ENCODE results near the gene BARD1.
"Not testable (repeated sequence)": the region's sequence is repeated elsewhere in the genome, so short reads cannot be mapped to it uniquely, and the experiment has no call there.

The BARD1 gene

DNA sequence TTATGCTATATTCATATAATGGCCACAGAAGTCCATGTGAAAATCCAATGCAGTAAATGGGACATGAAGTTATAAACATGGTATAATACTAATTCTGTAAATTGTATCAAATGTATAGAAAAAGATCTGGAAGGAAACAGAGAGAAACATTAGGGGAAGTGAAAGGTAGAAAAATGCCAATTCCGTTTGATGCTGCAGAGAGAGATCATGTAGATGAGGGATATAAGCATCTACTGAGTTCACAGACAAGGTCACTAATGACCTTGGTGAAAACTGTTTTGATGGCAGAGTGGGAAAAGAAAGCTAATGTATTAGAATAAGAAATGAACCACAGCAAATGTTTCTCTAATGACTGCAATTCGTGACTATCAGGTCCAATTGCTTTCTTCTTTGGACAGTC lies 56.0 kb downstream of the BARD1 start:
- DNase-seq: no peak

DNA sequence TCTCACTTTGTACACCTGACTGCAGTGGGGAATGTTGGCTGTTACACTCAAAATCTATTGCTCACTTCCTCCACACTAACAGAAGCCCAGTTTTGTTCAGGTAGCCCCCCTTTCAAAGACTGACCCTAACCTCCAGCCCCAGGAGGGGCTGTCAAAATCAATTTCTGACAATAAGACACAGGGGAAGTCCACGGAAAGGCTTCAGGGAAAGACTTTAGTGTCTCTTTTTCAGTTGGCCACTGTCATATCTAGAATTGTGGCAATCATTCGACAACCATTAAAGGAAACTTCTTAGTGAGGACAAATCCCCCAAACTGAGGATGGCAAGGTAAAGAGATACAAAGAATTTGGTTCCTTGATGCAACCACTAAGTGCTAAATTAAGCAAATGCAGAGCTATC lies 59.0 kb downstream of the BARD1 start:
- no peak for DNase-seq

DNA sequence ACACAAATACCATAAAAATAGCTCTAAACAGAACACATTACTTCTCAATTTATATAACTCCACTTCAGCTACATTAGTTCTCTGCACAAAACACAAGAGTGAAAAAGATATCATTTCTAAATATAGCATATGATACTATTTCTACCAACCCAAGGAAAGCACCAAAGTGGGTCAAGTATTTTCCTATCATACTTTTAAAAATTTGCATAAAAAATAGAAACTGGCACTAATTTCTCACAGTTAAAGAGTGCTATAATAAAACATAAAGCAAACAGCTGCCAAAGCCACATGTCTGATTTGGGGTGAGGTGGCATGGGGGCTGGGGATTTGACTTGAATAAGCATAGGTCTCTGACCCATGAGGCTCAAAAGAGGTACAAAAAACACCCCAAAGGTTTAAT lies 61.5 kb downstream of the BARD1 start:
- DNase-seq: no peak

DNA sequence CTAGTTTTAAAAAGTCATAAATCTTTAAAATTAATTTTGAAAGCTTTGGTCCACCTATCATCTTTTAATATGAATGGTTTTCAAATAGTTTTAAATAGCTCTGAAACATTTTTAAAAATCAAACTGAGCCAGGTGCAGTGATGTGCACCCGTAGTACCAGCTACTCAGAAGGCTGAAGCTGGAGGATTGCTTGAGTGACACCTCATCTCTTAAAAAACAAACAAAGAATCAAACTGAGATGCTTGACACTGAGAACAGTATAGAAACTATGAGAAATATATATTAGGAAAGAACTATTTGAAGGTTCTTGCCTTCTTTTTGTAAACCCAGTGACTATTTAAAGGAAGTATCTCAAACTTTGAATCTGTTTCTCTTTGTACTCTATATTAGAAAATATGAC lies 67.4 kb downstream of the BARD1 start:
- no peak for DNase-seq

GRCh38 chr2:214740867-214741395 lies 68.6 kb downstream of the BARD1 start:
- no peak for DNase-seq

DNA sequence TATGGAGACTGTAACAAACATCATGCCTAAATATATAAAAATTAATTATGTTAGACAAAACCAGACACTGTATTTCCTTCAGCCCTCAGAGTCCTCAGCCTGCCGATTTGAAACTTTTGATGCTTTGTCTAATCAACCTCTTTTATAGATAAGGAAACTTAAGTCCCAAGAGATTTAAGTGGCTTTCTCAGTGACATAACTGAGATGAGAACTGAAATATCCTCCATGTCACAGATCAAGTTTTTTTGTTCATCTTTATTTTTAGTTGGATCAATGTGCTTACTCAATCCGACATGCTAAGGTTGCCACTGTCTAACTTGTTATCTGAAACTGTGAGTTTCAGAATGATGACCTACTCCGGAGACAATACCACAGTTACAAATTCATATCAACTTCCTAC lies 72.3 kb downstream of the BARD1 start:
- no peak for DNase-seq

DNA sequence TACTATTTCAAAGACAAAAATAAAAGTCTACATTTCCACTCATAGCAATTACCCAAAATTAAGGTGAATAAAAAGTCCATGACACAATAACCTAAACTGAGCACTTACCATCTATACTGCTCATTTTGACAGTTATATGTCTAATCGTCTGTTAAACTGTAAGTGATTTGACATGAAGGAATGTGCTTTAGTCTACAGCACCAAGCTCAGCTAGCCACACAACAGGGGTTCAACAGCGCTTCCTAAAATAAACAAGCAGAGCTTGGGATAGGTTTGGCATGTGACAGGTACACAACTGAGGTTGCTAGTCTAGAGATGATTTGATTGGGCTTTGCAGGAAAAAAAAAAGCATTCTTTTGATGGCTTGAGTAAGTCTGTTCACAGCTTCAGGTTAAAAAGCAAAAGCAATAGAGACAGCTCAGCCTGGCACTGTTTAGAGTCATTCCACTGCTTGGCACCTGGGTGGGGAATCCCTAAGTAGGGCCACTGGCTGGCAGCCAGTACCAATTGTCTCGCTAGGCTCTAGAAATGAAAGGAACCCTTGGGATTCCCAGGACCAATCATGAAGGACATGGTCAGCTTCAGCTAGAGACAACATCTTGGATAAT lies 78.6 kb downstream of the BARD1 start:
- no peak for DNase-seq

GRCh38 chr2:214730248-214730647 lies 79.2 kb downstream of the BARD1 start:
- DNase-seq: no peak

- DNase-seq: no peak
Observed at GRCh38 chr2:214724741-214725140, 84.7 kb downstream of the BARD1 start.

- not testable (repeated sequence) for DNase-seq
Observed at GRCh38 chr2:214717837-214718236, 91.6 kb downstream of the BARD1 start.

GRCh38 chr2:214716811-214717560 lies 92.5 kb downstream of the BARD1 start:
- no peak for DNase-seq

- DNase-seq: no peak
Observed at GRCh38 chr2:214715025-214715424, 94.5 kb downstream of the BARD1 start.

- no peak for DNase-seq
Observed at GRCh38 chr2:214713080-214713830, 96.2 kb downstream of the BARD1 start.

DNA sequence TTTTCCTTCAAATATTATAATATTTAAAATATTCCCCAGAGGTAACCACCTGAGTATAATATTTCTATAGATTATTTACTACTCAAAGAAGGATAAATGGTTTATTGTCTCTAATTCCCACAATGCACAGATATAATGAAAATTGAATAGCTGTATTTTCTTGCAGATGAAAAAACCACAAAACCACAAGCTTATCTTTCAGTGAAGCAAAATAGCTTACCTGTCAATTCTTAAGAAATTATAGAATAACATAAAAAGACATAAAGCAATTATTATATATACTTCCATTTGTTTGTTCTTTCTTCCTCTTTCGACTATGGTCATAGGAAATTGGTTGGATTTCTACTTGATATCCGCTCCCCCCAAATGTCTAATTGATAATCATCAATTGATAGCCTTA lies 98.8 kb downstream of the BARD1 start:
- no peak for DNase-seq

GRCh38 chr2:214706986-214707385 lies 102.5 kb downstream of the BARD1 start:
- DNase-seq: no peak

DNA sequence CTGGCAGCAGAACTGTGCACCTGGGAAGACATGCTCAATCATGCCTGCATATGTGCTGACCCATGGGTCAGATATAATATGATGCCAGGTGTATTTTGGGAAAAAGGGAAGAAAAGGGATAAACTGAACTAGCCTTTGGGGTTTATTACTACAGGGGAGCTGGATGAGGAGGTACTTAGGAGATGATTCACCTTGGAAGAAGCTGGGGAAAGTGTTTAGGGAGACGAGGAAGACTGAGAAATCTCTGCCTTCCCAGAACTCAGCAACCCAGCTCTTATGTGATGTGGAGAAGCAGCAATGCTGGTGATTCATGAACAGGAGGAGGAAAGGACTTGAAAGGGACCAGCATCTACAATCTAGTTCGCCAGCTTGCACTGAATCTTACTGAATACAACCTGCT lies 110.2 kb downstream of the BARD1 start:
- DNase-seq: no peak

DNA sequence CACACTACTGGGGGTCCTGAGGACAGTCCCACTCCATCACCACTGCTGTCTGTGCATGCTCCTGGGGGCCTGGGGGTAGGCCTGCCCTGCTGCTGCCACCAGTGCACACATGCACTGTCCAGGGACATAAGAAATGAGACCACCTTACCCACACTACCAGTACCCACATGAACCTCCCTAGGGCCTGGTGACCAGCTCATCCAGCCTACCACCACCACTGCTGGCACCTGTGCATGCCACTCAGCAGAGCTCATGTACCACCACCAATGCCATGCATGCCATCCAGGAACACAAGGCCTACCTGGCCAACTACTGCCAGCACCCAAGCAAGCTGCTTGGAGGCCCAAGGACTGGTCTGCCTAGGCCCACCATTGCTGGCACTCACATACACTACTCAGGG lies 112.8 kb downstream of the BARD1 start:
- DNase-seq: no peak

- DNase-seq: no peak
Observed at GRCh38 chr2:214695789-214696188, 113.7 kb downstream of the BARD1 start.

DNA sequence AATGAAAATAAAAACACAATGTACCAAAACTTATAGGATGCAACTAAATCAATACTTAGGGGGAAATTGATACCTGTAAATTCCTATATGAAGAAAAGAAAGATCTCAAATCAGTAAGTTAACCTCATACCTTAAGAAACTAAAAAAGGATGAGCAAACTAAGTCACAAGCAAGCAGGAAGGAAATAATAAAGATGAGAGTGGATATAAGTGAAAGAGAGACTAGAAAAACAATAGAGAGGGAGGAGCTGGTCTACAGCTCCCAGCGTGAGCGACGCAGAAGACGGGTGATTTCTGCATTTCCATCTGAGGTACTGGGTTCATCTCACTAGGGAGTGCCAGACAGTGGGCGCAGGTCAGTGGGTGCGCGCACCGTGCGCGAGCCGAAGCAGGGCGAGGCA lies 125.9 kb downstream of the BARD1 start:
- DNase-seq: not testable (repeated sequence)

GRCh38 chr2:214679736-214680135 lies 129.7 kb downstream of the BARD1 start:
- no peak for DNase-seq

DNA sequence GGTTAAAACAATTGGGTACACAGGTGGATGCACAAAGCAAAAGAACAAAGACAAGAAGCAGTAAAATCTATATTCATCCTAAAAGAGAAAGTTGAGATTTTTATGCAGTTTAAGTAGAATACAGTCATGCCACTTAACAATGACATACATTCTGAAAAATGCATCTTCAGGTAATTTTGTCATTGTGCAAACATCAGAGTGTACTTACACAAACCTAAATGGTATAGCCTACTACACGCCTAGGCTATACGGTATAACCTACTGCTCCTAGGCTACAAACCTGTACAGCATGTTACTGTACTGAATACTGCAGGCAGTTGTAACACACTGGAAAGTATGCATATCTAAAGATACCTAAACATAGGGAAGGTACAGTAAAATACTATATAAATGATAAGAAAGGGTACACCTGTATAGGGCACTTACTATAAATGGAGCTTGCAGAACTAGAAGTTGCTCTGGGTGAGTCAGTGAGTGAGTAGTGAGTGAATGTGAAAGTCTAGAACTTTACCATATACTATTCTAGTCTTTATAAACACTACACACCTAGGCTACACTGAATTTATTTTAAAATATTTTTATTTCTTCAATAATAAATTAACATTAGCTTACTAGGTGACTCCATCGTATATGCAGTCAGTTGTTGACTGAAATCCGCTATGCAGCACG lies 132.9 kb downstream of the BARD1 start:
- no peak for DNase-seq
